Measurements from ENCODE around the gene HLA-DQA1. TPM values are rescaled to one million over a fixed set of nuclear protein-coding genes. Genes with fewer than 3 reads are reported as not detected.
"Not testable (repeated sequence)": the region's sequence is repeated elsewhere in the genome, so short reads cannot be mapped to it uniquely, and the experiment has no call there.

Gene HLA-DQA1
- total RNA-seq, 2 experiments from 2014 or later, result 74.4 to 143 TPM

DNA sequence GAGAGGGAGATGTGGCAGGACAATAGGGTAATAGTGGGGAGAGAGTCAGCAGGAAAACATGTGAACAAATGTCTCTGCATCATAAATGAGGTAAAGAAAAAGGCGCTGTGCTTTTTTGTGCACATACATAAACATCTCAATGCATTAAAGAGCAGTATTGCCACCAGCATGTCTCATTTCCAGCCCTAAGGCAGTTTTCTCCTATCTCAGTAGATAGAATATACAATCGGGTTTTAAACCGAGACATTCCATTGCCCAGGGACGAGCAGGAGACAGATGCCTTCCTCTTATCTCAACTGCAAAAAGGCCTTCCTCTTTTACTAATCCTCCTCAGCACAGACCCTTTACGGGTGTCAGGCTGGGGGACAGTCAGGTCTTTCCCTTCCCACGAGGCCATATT is 20.1 kb downstream of the HLA-DQA1 start:
- CTCF ChIA-PET, H3K4me3 Mint-ChIP-seq, ATAC-seq: not testable (repeated sequence)

GRCh38 chr6:32657819-32658218 is 20.6 kb downstream of the HLA-DQA1 start:
- DNase-seq; CTCF ChIA-PET; H3K27me3 Mint-ChIP-seq; H3K9me3 Mint-ChIP-seq (ENCODE audit: low read depth); ATAC-seq; H3K4me3 Mint-ChIP-seq; H3K27ac Mint-ChIP-seq: not testable (repeated sequence)
- Mint-ChIP-seq H3K36me3 (peaks cover 51% of the 10 kb centered on the region), H3K4me1 (peaks cover 20% of the 10 kb centered on the region)

More for the DNA sequence above, 20.1 kb downstream of the HLA-DQA1 start:
- not testable (repeated sequence) for H3K27me3 Mint-ChIP-seq; H3K9me3 Mint-ChIP-seq (ENCODE audit: low read depth); H3K27ac Mint-ChIP-seq; DNase-seq
- peaks cover 46% of the 10 kb centered on the region for H3K36me3 Mint-ChIP-seq
- peaks cover 20% of the 10 kb centered on the region for H3K4me1 Mint-ChIP-seq

DNA sequence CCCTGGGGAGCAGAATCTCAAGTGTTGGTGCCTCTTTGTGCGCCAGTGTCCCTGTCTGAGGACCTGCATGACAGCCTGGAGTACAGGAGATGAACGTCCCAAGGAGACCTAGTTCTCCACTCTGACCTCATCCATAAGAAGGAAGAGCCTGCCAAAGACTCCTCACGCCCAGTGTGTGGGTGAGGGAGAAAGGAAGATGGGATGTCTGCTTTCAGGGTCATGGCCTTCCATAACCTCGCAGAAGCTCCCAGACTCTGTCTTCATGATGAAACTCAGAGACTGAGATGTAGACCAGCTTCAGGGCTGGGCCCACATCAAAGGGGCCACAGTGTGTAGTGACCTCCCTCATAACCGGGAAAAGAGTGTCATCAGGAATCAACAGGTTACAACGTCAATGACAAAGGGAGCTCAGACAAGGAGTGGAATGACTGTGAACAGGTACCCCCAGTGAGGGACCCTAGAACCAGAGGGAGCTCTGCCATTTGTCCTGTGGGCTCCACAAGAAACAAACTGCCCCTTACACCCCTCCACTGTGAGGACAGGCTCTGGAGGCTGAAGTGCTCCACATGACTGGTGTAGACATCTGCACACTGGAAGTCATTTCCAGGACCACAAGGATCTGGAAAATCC is 21.2 kb downstream of the HLA-DQA1 start:
- CTCF ChIA-PET, result no interaction called here
- Mint-ChIP-seq H3K36me3 (peaks cover 56% of the 10 kb centered on the region), H3K9me3 (ENCODE audit: low read depth) (no peaks in the 10 kb centered on the region), H3K4me3 (no peak overlapping the region), H3K4me1 (peaks cover 25% of the 10 kb centered on the region), H3K27ac (no peak overlapping the region), H3K27me3 (no peaks in the 10 kb centered on the region)
- DNase-seq (no peak), ATAC-seq (no peak)

DNA sequence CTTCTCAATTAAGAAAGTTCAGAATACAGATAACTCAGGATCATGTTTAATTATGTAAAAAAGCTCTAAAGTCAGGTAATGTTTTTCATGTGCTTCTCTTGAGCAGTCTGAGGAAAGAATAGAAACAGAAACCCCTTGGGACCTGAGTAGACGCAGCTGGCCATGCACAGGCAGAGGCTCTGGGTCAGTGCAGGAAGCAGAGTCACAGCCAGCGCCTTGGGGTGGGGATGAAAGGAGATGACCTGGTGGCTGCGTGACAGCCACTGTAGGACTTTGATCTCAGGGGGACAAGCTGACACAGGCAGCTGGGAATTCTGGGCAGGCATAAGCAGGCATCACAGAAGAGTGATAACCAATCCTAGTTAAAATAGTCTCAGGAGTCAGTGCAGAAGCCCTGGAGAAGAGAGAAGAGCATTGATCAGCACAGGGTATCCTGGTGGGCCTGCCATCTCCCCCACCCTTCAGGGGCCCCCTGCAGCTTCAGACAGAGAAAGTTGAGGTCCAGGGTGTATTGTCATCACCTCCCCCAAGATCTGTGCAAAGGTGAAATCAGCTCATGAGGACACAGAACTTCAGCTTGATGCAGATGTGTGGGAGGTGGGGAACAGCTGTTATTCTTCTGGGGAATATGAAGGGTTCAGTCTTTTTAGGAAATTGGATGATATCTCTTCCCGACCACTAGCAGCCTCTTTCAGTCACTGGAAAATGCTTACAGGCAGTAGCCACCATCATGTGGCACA is 22.8 kb downstream of the HLA-DQA1 start:
- peaks cover 39% of the 10 kb centered on the region for H3K4me1 Mint-ChIP-seq
- no peak for DNase-seq
- no peak overlapping the region for H3K27ac Mint-ChIP-seq
- no peaks in the 10 kb centered on the region for H3K9me3 Mint-ChIP-seq (ENCODE audit: low read depth)
- H3K4me3 Mint-ChIP-seq, result no peak overlapping the region
- H3K36me3 Mint-ChIP-seq, result peaks cover 64% of the 10 kb centered on the region
- no peaks in the 10 kb centered on the region for H3K27me3 Mint-ChIP-seq
- ATAC-seq, result no peak
- CTCF ChIA-PET, result interaction anchor here (1.9 kb wide), 1 partner anchor 19 kb away, joined by 4 read pairs; no protein-coding TSS in a partner anchor

GRCh38 chr6:32662099-32662498 is 24.9 kb downstream of the HLA-DQA1 start:
- Mint-ChIP-seq H3K36me3 (peaks cover 62% of the 10 kb centered on the region), H3K4me3 (no peak overlapping the region), H3K27ac (no peak overlapping the region), H3K4me1 (peaks cover 59% of the 10 kb centered on the region), H3K9me3 (ENCODE audit: low read depth) (no peaks in the 10 kb centered on the region), H3K27me3 (peaks cover 12% of the 10 kb centered on the region)
- ATAC-seq (no peak), DNase-seq (no peak)
- CTCF ChIA-PET, result interaction anchor here (1.5 kb wide), 1 partner anchor 15 kb away, joined by 3 read pairs; no protein-coding TSS in a partner anchor

- H3K9me3 Mint-ChIP-seq (ENCODE audit: low read depth), result no peaks in the 10 kb centered on the region
- H3K4me3 Mint-ChIP-seq, result no peak overlapping the region
- CTCF ChIA-PET, result no interaction called here
- ATAC-seq (no peak), DNase-seq (no peak)
- H3K36me3 Mint-ChIP-seq, result peaks cover 60% of the 10 kb centered on the region
- peaks cover 66% of the 10 kb centered on the region for H3K4me1 Mint-ChIP-seq
- peaks cover 12% of the 10 kb centered on the region for H3K27me3 Mint-ChIP-seq
- no peak overlapping the region for H3K27ac Mint-ChIP-seq
These were observed 25.6 kb downstream of the HLA-DQA1 start for GRCh38 chr6:32662836-32663235.

GRCh38 chr6:32664354-32664753 is 27.1 kb downstream of the HLA-DQA1 start:
- CTCF ChIA-PET, result interaction anchor here (1.0 kb wide), 1 partner anchor 27 kb away, joined by 3 read pairs; no protein-coding TSS in a partner anchor
- H3K36me3 Mint-ChIP-seq, result peaks cover 49% of the 10 kb centered on the region

GRCh38 chr6:32664827-32665362 is 27.7 kb downstream of the HLA-DQA1 start:
- Mint-ChIP-seq H3K9me3 (ENCODE audit: low read depth) (no peaks in the 10 kb centered on the region), H3K27ac (peak overlapping the region; percentile 89), H3K4me1 (peaks cover 68% of the 10 kb centered on the region), H3K36me3 (peaks cover 46% of the 10 kb centered on the region), H3K27me3 (peaks cover 12% of the 10 kb centered on the region), H3K4me3 (peak overlapping the region; percentile 90)
- peak; percentile 28 for ATAC-seq
- CTCF ChIA-PET, result interaction anchor here (0.8 to 2.4 kb wide), 2 partner anchors 27 to 189 kb away, joined by 3 to 12 read pairs; partner anchors contain the start of genes PSMB9 and TAP1
- peak; percentile 72 for DNase-seq

More at GRCh38 chr6:32664354-32664753, 27.1 kb downstream of the HLA-DQA1 start:
- Mint-ChIP-seq H3K27ac (peak overlapping the region; percentile 89), H3K27me3 (peaks cover 12% of the 10 kb centered on the region), H3K4me3 (peak overlapping the region; percentile 90), H3K9me3 (ENCODE audit: low read depth) (no peaks in the 10 kb centered on the region), H3K4me1 (peaks cover 73% of the 10 kb centered on the region)
- DNase-seq, result no peak
- no peak for ATAC-seq

DNA sequence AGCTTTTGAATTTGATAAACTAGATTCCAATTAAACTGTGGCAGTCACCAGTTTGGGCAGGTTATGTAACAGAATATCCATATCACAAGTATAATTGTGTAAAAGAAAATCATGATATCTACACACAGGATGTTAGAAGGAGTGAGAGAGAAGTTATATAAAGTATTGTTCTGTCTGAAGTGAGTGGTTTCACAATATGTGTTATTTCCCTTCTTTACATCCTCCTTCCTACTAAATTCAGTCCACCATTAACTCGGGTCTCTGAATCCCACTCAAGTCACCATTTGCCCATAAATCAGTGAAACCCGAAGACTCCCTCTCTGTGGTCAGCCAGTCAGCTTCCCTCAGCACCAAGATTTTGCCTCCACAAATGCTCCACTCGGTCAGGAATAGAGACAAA is 28.5 kb downstream of the HLA-DQA1 start:
- no peak for DNase-seq
- peak overlapping the region; percentile 89 for H3K27ac Mint-ChIP-seq

GRCh38 chr6:32666420-32667300 is 29.5 kb downstream of the HLA-DQA1 start, which contains the start of gene HLA-DQB1:
TSS of gene HLA-DQB1 (minus strand) at chr6:32666657. CDS start at chr6:32666607, 50 bp downstream.
- H3K27ac Mint-ChIP-seq, result peak within 1 kb of the TSS; percentile 89
- H3K36me3 Mint-ChIP-seq, result peaks cover 40% of the 10 kb centered on the region
- DNase-seq (peak; percentile 84), ATAC-seq (peak; percentile 77)
- H3K27me3 Mint-ChIP-seq, result peaks cover 14% of the 10 kb centered on the region
- CTCF ChIA-PET, result interaction anchor here (0.6 to 2.4 kb wide), 3 partner anchors 25 to 108 kb away, joined by 3 to 12 read pairs (median 3); no protein-coding TSS in a partner anchor
- no peaks in the 10 kb centered on the region for H3K9me3 Mint-ChIP-seq (ENCODE audit: low read depth)
- H3K4me3 Mint-ChIP-seq, result peak within 1 kb of the TSS; percentile 90
- H3K4me1 Mint-ChIP-seq, result peaks cover 57% of the 10 kb centered on the region

More for the DNA sequence above, 28.5 kb downstream of the HLA-DQA1 start:
- H3K27me3 Mint-ChIP-seq, result peaks cover 14% of the 10 kb centered on the region
- ATAC-seq, result no peak
- peak overlapping the region; percentile 90 for H3K4me3 Mint-ChIP-seq
- H3K36me3 Mint-ChIP-seq, result peaks cover 45% of the 10 kb centered on the region
- H3K4me1 Mint-ChIP-seq, result peaks cover 64% of the 10 kb centered on the region
- CTCF ChIA-PET, result interaction anchor here (0.8 to 2.4 kb wide), 2 partner anchors 26 to 188 kb away, joined by 3 to 12 read pairs; partner anchors contain the start of genes PSMB9 and TAP1
- H3K9me3 Mint-ChIP-seq (ENCODE audit: low read depth), result no peaks in the 10 kb centered on the region

GRCh38 chr6:32668226-32668747 is 31.1 kb downstream of the HLA-DQA1 start:
- Mint-ChIP-seq H3K27me3 (peaks cover 14% of the 10 kb centered on the region), H3K36me3 (peaks cover 40% of the 10 kb centered on the region), H3K4me1 (peaks cover 53% of the 10 kb centered on the region), H3K27ac (peak overlapping the region; percentile 89), H3K9me3 (ENCODE audit: low read depth) (peaks cover 6% of the 10 kb centered on the region), H3K4me3 (no peak overlapping the region)
- CTCF ChIA-PET, result no interaction called here
- ATAC-seq (peak; percentile 70), DNase-seq (peak; percentile 73)

DNA sequence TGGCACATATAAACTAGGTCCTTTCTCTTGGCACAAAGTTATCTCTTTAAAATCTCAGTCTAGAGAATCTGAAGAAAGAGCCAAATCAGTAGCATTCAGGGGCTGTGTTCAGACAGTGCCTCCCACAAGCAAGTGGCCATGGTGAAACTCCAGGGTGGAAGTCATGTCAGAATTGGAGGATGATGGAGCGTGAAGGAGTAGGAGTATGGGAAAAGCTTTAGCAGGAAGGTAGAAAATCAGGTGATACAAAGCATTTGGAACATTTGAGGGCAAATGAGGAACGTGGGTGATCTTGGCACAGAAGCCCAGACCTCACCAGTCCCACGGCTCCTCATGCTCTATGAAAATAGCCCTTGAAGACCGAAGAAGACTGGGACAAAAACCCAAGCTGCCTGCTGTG is 32.0 kb downstream of the HLA-DQA1 start:
- Mint-ChIP-seq H3K4me1 (peaks cover 44% of the 10 kb centered on the region), H3K27ac (no peak overlapping the region)

More for the DNA sequence above, 32.0 kb downstream of the HLA-DQA1 start:
- DNase-seq (no peak), ATAC-seq (no peak)
- Mint-ChIP-seq H3K36me3 (peaks cover 38% of the 10 kb centered on the region), H3K27me3 (peaks cover 14% of the 10 kb centered on the region), H3K4me3 (no peak overlapping the region), H3K9me3 (ENCODE audit: low read depth) (peaks cover 10% of the 10 kb centered on the region)
- CTCF ChIA-PET, result no interaction called here

Data from activated CD8-positive, alpha-beta memory T cell treated with anti-CD3 and anti-CD28 coated beads, Interleukin-2, amount 10 ng/mL, durations not matched to agents 7 days and 5 days (primary cell).